HT1080 (cell line): ENCODE data around the gene PCNX2. TPM values are rescaled to one million over a fixed set of nuclear protein-coding genes. Genes with fewer than 3 reads are reported as not detected.
"Not testable (repeated sequence)": the region's sequence is repeated elsewhere in the genome, so short reads cannot be mapped to it uniquely, and the experiment has no call there.

Experiments used
- DNase-seq: peaks from one replicate; pipeline ENCODE4 v3.0.0-alpha.2; 2015; ENCODE audit warnings: low read depth
- total RNA-seq: library from RNA; depleted of rRNA; stranded (reverse); fragments of >200 nt; shearing (Covaris generic); gene quantifications from 2 replicates; pipeline ENCODE4 v1.2.3, GENCODE V29; 2014

PCNX2 gene
- total RNA-seq, 1 experiment from 2014 or later: 10.5 TPM

DNA sequence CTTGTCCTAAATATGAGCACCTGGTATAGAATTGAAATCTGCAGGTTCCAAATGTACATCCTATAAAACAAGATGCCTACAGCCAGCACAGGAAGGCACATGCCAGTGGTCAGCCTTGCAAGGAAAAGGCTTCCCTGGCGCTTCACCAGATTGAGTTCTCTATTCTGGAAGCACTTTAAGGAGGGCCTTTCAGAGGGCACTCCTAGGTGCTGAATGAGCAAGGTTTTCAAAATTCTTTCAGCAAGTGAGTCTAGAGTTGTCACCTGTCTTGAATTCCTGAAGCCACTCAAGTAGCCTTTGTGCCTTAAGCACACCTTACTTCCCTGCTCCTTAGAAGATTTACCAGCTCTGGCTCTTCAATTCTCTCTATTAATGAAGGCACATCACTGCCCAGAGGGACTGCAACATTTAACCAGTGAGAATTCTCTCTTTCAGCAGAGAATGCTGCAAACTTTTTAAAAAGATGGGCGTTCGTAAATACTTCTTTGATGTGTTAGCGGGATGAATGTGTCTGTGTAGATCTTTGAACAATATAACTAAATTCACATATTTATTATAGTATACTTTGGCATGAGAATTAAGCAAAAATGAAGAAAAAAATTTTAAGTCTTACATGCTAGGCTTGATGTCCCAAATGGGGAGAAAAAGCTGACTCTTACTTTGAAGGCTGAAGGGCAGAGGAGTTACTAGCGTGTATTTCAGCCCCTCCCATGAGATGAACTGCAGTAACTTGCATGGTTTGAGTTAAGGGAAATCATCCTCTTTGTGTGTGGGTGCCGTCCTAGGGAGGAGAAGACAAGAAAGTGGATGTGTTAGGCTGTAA is 183.1 kb downstream of the PCNX2 start:
- no peak for DNase-seq

DNA sequence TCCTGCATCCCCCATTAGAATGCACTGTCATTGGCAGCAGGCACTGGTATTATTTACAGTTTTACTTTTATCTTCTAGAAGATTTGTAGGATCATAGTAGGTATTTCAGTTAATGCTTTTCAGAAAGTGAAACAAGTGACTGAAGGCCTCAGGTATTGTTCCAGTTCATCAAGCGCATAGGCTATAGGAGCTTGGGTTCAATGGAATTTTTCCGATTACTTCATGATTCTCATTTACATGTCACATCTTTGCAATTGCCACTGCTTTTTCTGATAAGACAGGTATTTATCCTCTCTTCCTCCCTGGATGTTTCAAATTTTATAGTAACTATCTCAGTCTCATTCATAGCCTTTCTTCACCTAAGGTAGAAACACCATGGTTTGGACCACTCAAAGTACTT is 183.8 kb downstream of the PCNX2 start:
- no peak for DNase-seq

DNA sequence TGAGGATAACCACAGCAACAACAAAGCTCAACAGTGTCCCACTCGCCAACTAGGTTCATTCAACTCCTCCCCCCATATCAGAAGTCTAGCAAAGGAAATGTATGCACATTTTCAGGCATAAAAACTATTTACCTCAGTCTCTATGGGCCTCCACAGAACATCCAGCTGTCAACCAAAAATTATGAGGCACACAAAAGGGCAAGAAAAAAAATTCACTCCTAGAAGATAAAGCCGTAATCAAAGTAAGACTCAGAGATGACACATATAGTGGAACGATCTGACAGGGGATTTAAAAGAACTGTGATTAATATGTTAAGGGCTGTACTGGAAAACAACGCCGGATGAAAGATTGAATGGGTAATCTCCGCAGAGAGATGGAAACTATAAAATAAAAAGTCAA is 186.4 kb downstream of the PCNX2 start:
- DNase-seq: no peak

DNA sequence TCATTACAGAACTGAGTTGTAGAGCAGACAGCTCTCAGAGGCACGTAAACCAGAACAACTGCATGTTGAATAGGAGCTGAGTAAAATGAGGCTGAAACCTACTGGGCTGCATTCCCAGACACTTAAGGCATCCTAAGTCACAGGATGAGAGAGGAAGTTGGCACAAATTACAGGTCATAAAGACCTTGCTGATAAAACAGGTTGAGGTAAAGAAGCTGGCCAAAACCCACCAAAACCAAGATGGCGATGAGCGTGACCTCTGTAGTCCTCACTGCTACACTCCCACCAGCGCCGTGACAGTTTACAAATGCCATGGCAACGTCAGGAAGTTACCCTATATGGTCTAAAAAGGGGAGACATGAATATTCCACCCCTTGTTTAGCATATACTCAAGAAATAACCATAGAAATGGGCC is 187.8 kb downstream of the PCNX2 start:
- DNase-seq: not testable (repeated sequence)

DNA sequence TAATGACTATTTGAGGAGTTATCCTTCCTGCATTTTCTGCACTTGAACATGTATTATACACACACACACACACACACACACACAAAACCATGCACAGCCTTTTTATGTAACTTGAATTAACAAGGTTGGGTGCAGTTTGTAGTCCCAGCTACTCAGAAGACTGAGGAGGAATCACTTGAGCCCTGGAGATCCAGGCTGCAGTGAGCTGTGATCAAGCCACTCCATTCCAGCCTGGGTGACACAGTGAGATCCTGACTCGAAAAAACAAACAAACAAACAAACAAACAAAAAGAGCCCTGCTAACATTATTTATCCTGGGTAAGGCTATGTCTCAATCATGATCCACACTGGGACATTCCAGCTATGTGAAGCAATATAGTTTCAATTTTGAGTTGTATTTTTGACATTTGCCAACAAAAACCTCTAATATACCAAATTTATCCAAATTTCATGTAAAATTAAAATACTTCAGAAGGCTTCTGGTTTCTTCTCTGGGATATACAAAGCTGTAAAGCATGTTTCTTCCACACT is 188.3 kb downstream of the PCNX2 start:
- DNase-seq: no peak

DNA sequence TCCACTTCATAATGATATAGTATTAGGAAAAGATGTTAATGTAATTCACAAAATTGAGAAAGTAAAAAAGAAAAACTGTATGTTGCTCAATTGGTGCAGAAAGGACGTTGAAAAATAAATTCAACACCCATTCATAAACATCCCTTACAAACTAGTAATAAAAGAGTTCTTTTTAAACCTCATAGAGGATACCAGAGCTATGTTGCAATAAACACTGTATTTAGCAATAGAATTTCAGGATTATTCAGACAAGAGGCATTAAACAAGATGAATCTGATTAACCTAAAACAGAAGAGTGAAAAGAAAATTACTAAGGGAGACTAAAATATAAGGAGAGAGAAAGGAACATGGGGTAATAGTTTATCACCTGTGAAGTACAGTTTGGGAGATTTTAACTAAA is 190.3 kb downstream of the PCNX2 start:
- DNase-seq: no peak

DNA sequence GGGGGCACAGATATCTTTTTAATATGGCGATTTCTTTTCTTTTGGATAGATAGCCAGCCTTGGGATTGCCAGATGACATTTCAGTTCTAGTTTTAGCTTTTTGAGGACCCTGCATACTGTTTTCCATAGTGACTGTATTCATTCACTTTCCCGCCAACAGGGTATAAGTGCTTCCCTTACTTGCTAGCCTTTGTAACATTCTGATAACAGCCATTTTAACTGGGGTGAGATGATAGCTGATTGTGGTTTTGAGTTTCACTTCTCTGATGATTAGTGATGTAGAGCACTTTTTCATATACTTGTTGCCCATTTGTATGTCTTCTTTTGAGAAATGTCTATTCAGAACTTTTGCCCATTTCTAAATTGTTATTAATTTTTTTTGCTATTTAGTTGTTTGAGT is 193.2 kb downstream of the PCNX2 start:
- no peak for DNase-seq

DNA sequence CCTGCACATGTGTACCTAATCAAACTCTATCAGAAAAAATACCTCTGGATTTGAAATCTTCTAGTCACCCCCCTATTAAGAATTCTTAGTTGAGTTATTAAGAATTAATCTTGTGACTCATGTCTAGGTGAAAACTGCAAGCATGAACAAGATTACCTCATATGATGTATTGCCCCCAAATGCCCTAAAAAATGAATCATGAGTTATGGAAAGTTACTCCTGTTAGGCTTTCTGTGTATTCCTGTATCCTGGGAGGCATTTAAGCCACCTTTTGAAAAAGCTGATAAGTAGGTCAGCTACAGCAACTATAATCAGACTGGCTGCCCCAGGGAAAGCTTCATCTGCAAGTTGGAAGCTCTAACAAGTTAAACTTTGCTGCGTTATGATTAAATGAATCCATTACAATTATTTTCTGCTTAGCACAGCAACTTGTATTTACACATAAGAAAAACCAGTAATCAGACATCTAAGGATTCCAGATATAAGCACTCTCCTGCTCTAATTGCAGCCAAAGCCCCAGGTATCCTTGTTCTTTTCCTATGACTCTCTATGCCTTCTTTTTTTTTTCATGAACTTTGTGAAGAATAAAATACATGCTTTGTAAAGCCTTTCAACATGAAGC is 197.5 kb downstream of the PCNX2 start:
- DNase-seq: no peak

DNA sequence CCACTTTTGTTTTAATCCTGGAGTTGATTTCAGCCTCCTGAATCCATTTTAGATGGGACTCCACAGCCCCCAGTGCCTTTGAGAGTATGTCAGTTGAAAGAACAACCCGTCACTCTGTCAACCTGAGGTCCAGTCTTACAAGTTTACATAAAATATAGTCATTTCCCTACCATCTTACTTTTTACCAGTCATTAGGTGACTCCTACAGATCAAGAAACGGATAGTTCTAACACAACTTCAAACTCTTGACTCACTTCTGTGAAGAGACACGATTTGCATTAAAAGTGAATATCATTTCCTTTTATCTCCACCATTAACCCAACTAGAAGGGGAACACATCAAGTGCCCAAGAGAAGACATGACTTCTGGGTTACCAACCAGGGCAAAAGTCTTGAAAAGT is 198.0 kb downstream of the PCNX2 start:
- DNase-seq: no peak

DNA sequence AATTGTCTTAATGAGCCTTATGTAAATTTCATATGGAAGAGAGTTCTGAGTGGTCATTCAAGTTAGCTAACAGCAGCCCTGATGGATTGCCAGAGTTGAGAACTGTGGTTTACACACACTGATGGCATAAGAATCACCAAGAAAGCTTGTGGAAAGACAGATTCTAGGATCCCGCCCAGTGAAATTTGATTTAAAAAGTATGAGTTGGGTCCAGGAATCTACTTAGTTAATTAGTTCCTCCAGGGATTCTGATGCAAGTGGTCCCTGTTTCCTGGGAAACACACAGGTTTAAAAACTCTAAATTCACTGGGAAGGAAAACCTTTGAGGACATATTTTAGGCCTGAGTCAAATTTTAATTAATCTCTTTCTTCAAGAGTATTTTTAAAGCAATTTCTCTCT is 200.8 kb downstream of the PCNX2 start:
- DNase-seq: no peak

DNA sequence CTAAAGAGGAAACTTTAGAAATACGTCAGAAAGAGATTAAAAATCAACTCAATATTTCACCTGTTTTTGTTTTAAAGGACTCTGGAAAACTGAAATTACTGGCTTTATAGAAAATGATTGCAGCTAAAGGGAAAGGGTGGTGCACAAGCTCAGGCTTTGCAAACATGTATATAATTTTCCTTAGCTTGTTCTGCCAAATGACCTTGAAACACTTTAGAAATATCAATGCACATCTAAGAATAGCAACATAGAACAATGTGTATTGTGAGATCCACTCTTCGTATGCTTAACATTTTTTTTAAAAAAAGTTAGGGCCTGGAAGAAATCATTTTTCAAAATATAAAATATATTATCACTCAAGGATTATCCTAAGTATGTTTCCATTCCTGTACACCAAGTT is 201.3 kb downstream of the PCNX2 start:
- no peak for DNase-seq

DNA sequence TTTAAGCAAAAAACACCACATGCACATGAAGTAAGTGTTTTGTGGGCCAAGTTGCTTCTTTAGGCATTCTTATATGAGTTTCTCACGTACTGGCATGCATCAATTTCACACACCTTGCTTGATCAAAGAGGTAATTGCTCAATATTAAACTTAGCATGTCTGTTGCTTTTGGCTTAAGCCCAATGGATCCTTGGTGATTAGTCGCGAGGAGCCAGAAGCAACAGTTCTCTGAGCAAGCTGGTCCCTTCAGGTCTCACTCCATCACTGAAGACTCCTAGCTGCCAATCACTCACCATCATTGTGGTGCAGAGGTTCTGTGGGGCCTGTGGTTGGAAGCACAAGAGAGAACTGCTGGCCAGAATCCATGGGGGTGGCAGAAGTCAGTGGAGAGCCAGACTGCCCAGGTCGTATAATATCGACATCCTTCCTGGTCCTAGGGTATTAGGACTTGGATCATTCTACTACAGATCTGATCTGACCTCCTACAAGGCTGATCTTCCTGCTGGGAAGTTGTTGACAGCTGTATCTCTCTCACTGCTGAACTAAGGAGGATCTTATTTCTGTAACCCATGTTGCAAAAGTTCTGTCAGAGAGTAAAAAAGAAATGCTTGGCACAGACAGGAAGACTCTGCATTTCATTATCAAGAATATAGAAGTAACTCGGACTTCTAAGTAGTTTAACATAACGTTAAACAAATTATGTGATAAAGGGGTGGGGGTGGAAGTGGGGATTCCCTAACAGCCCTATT is 204.6 kb downstream of the PCNX2 start:
- no peak for DNase-seq

DNA sequence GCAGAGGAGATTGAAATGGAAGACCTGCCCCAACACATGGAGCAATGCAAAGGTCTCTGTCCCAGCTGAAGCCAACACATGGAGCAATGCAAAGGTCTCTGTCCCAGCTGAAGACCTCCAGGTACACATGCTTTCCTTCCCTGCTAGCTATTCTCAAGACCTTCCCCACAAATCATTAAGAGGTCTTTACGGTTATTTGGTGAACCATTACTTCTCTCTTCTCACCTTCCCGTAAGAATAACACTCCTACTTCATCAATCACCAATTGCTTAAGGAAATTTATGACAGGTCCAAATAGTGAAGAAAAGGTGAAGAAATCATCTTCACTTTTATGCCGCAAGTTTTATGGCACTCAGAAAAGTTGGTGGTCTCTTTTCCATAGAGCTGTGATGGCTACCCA is 206.3 kb downstream of the PCNX2 start:
- DNase-seq: no peak

DNA sequence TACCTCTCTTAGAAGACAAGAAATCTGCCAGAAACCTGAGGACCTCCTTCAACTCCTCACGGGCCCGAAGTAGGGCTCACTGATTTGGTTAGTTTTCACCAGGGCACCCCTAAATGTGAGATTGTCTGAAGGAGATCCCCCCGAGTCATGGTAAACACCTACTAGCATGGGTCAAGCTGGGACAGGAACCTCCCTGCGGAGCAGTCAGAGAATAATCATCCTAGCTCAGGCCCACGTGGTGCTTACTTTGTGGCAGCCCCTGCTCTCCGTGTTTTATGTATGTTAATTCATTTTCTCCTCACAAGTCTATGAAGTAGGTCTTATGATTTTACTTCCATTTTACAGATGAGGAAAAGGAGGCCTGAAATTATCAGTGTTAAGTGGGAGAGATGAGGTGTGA is 206.9 kb downstream of the PCNX2 start:
- DNase-seq: no peak

DNA sequence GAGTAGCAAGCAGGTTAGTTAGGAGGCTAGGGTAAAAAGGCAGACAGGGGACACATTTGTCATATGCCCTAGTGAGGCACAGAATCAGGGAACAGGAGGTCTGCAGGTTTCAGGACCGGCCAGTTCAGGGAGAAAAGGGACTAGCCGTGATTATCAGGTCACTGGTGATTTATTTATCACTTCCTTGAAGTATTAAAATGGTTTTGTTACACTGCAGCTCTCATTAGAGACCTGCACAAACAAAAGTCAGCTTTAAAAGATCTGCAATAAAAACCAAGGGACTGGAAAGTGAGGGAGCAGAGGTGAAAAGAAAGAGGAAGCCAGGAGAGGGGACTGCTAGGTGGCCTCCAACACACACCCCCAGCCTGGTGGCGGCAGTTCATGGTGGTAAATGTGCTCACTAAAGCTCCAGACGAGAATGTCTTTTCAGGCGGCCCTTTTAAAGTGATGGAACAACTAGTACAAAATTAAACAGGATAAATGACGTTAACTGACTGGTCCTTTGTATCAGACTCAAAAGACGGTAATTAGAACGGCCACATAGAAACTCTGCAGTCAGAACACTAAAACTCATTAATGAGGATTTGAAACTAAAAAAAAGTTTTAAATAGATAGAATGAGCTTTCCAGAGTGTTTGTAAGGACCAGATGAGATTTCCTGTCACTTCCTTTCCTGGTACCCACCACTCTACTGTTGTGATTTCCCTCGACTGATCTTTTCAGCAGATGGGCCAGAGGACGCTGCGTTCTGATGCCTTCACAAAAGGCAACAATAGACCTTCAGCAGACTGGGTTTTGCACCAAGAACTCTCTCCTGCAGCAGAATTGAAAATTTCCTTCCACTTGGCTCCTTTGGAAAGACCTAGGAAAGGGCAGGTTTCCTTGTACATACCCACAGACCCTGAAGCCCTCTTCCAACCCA is 208.3 kb downstream of the PCNX2 start:
- DNase-seq: no peak

DNA sequence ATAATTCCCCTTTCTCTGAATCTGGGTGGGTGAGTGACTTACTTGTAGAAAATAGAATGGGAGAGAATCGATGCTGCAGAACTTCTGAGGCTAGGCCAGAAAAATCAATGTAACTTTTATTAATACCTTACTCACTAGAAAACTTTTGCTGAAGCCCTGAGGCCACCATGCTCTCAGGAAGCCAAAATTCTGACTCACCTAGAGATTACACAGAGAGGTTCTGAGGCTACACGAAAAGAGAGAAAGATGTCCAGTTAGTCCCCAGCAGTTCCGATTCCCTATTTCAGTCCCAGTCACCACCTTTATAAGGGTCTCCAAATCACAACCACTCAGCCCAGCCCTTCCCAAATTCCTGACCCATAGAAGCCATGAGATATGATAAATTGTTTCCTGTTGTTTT is 210.0 kb downstream of the PCNX2 start:
- peak; percentile 46 for DNase-seq

DNA sequence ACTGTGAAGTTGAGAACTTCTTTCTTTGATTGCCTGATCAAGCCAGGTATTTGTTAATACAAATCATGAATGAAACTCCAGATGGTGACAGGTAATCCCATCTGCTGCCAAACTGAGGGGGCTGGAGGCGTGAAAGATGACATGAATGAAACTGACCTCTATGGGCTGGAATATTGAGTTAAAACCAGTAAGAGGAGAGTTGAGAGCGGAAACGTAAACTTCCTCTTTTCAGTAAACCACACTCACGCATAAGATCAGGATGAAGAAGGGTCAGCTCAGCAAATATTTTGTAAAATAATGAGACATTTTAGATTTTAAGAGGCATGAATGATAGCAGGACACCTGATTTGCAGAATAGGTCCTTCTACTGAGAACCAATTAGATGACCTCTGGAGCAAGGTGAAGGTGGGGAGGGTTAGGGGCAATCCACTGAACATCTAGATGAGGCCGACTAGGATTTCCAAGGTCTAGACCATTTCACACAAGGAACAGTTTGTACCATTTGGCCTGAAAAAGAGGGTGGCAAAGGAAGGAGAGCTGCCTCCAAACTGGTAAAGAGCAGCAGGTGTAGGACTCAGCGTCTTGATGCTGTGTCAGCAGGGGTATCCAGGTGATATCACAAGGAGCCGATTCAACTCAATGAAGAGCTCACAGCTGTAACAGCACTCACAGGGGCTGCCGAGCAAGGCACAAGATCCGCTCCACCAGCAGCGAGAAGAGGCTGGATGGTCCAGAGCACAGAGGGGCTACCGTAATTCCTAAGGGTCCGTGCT is 212.6 kb downstream of the PCNX2 start:
- DNase-seq: no peak

DNA sequence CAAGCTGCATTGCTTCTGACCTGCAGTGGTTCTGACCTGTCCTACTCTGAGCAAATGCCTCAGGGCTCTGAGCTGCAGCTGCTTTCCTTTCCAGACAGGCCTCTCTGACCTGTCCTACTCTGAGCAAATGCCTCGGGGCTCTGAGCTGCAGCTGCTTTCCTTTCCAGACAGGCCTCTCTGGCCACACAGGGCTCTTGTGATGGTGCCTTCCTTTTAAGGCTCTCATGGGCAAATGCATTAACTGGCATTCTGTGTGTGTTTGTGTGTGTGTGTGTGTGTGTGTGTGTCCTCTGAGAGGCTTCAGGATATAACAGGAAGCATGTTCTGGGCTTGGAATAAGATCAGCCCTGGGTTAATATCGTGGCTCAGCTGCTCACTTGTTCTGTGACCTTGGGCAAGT is 213.8 kb downstream of the PCNX2 start:
- peak; percentile 17 for DNase-seq

DNA sequence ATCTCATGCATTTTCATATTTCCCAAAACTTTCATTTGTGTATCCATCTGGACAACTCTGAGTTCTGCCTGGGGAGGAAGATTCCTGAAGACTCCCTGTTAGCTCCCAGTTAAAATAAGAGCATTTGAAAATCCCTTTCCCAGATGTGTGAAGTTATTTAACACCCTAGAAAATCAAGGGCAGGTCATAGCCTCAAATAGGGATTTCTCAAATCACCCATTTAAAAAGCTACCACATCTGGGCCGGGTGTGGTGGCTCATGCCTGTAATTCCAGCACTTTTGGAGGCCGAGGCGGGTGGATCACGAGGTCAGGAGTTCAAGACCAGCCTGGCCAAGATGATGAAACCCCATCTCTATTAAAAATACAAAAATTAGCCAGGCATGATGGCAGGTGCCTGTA is 214.7 kb downstream of the PCNX2 start:
- DNase-seq: not testable (repeated sequence)

DNA sequence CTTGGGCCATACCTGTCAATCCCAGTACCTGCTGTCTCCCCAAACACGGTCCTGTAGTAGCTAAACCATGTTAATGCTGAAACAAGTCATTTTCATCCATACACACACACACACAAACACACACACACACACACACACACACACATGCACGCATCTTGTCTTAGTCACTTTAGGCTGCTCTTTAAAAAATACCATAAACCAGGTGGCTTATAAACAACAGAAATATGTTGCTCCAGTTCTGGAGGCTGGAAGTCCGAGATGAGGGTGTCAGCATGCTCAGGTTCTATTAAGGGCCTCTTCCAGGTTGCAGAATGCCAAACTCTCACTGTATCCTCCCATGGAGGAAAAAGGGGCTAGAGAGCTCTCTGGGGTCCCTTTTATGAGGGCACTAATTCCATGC is 215.2 kb downstream of the PCNX2 start:
- no peak for DNase-seq
